HG03558 (cell line): ENCODE data around the gene MED13L.

Source experiments
- ATAC-seq: cut with Tn5 transposase; IDR thresholded peaks from one replicate; pipeline ENCODE4 v1.9.1; 2021; ENCODE audit warnings: moderate number of reproducible peaks; ENCODE audit not compliant: unreplicated experiment; ENCODE audit errors: extremely low read depth

The MED13L gene

GRCh38 chr12:115941362-115941761, 336.1 kb downstream of the MED13L start:
- no peak for ATAC-seq

- no peak for ATAC-seq
Measured at GRCh38 chr12:115938794-115939377, 338.6 kb downstream of the MED13L start.

DNA sequence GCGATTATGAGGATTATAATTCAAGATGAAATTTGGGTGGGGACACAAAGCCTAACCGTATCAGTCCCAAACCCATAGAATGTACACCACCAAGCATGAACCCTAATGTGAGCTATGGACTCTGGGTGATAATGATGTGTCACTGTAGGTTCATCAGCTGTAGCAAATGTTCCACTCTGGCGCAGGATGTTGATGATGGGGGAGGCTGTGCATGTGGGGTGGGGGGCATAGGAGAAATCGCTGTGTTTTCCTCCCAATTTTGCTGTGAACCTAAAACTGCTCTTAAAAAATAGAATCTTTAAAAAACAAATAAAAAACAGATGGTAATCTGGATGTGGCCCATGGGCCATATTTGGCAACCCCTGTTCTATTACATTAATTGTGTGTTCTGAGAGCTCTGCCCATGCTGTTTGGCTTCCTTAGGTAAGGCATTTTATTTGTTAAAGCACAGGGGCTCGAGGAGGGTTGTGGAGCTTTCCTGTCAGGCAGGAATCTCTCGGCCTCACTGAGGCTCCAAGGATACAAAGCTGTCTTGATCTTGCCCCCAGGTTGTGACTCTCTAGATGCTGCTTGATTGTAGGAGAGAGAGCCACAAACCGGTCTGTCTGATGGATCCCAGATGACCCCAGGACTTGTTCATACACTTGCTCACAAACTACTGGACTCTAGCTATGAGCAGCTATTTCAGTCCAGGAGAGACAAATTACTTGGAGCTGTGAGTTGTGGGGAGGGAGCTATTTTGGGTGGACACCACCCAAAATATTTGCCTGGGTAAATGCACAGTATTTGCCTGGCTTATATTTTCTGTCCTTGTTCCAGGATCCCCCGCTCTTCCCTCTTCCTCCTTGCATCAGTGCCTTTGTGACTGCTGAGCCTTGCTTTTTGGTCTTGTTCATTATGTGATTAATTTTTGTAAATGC, 340.2 kb downstream of the MED13L start:
- no peak for ATAC-seq

- no peak for ATAC-seq
Measured at GRCh38 chr12:115934877-115935276, 342.6 kb downstream of the MED13L start.

GRCh38 chr12:115934046-115934445, 343.4 kb downstream of the MED13L start:
- no peak for ATAC-seq

- no peak for ATAC-seq
Measured at GRCh38 chr12:115932066-115932465, 345.4 kb downstream of the MED13L start.

GRCh38 chr12:115930336-115930735, 347.2 kb downstream of the MED13L start:
- ATAC-seq: no peak

- no peak for ATAC-seq
Measured at GRCh38 chr12:115926037-115926670, 351.3 kb downstream of the MED13L start.

DNA sequence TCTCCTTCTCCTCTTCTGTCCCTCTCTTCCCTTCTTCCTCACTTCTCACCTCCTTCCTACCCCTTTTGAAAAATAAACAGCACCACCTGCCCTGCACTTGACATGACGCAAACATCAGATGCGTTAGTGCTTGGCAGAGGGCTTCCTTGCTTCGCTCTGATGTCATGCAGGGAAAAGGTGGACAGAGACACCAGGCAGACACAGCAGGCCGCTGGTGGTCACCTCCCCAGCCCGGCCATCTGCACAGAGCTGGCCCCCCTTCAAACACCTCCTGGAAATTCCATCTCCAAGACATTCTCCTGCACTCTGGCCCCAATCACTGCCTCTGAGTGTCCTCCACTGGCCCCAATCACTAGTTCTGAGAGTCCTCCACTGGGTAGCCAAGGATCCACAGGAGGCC, 353.6 kb downstream of the MED13L start:
- ATAC-seq: no peak

DNA sequence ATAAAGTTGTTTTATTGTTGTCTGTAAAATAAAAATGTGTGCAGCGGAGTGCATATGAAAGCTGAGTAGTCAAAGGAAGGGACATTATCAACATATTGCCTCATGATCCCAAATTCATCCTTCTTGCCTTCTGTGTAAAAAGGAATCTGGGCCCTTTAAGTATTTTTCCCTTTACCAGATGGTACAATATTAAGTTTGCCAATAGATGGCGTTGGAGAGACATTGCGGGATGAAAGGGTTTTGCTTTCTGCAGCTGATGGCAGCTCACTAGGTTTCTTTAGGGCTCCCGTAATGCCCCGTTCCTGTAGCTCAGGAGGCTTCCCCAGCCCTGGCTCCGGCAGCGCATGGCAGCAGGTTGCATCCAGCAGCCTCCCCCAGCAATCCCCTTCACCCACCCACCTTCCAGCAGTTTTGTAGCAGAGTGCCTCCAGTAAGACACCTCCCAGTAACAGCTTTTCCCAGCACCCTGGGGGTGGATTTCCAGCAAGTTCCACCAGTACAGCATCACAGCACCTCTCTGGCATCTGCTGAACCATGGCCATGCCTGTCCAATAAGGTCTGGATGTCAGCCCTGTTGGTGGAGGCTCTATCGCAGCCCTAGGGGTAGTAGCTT, 354.4 kb downstream of the MED13L start:
- ATAC-seq: no peak

DNA sequence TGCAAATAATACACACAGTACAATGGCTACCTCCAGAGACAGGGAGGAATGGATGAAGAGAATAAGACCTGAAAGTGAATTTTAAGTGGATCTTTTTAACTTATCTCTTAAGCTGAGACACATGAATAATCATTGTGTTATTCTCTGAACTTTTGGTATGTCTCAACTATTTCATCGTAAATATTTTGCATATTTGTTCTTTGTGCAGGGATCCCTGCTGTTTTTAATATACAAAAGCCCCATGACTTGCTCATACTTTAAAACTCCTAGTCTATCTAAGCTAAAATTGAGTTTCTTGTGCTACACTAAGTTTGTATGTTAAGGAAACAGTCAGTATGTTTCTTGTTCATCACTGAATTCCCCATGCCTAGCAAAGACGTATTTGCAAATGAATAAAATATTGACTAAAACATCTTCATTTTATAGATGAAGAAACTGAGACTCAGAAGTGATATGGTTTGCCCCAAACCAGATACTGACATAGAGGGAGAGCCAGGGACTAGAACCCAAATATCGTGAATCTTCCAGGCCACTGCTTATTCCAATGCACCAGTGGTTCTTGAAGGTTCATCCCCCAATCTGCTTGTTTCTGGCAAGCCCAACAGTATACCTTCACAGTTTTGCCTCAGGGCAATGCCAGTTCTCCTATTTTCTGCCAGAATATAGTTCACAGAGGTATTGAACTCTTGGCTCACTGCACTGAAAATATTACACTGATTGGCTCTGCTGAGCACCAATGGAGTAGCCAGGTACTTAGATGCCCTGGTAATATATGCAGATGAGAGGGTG, 356.9 kb downstream of the MED13L start:
- no peak for ATAC-seq

GRCh38 chr12:115918763-115919162, 358.7 kb downstream of the MED13L start:
- ATAC-seq: no peak

DNA sequence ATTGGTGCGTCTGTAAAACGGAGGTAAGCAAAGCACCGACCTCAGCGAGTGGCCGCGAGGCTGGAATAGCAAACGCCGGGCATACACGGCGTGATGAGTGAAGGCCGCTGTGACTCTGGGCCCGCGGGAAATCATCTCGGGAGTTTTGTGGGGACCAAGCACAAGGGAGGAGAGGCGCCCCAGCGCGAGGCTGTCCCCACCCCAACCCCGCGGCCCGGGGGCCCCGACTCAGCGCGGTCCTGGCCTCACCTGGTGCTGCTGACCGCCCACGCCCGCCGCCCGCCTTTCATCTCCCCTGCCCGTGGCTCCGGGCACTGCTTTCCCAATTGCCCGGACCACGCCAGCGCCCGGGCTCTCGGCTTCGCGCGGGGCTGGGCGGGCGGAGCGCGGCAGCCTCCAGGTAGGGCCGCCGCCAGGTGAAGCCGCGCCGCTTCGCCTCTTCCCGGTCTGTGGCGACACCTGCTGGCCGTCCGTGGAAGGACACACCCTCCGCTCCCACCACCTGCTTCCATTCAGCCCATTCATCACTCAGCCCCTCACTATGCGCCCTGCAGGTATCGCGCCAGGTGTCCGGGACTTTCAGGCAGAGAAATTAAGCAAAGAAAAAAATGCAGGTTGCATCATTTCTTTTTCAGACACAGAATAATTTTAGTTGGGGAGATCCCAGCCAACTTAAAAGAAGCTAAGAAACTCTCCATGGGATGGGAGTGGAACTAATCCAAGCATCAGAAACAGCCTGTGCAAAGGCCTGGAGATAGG, 360.4 kb downstream of the MED13L start:
- ATAC-seq: no peak

DNA sequence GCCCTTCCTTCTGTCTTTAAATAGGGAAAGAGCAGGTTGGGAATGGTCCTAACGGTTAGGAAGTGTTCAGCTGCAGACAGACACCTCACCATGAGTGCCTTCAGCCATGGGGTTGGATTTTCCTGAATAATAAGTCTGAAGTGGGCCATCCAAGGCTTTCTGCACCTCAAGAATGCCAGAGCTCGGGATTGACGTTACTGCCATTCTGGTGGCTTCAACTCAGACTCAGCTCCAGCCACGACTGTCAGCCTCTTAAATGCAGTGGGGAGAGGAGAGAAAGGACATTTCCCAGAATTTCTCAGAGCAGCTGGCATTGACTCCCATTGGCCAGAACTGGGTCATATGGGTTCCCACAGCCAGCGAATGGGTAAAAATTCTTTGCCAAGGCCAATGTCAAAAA, 363.4 kb downstream of the MED13L start:
- ATAC-seq: no peak

DNA sequence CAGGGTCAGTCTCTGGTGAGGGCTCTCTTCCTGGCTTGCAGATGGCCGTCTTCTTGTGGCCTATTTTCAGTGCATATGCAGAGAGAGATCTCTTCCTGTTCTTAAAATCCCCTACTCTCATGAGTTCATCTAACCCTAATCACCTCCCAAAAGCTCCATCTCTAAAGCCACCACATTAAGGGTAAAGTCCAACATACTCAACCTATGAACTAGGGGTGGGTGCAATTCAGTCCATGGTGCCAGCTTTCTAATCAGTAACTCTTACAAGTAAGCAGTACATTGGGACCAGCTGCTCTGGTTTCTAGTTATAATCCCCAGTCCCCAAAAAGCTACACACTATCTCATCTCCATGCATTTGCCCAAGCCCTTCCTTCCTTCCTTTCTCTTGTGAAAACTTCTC, 365.1 kb downstream of the MED13L start:
- no peak for ATAC-seq

GRCh38 chr12:115911360-115911759, 366.1 kb downstream of the MED13L start:
- ATAC-seq: no peak

DNA sequence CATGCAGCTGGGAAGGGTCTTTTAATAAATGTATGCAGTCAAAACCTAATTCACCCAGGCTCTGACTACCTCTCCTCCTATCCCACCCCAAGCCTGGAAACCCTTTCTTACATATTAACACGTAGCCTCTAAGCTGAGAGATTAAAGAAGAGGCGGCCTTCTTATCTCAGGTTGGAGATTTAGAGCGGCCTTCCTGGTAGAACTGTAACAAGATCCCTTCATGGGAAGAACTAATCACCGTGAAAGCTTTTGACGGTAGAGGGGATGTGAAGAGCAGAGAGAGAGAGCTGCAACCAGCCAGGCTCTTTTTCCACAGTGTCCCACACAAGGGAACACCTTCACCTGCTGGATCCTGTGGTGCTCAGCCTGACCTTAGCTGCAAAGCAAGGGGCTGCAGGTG, 367.4 kb downstream of the MED13L start:
- ATAC-seq: no peak
